ENCODE results near the gene DNAJA3.

The DNAJA3 gene

GRCh38 chr16:4383591-4384444 is 41.9 kb upstream of the DNAJA3 start:
- Mint-ChIP-seq H3K4me1 (peaks cover 27% of the 10 kb centered on the region), H3K27me3 (ENCODE audit: low read depth) (no peaks in the 10 kb centered on the region), H3K9me3 (no peaks in the 10 kb centered on the region), H3K27ac (peak overlapping the region; percentile 28 to 91 (median 76)), H3K4me3 (no peak overlapping the region), H3K36me3 (ENCODE audit: low read depth) (peaks cover 6% of the 10 kb centered on the region)
- TF ChIP-seq CTCF (IDR thresholded peaks at IDR 0.05; ENCODE audit: unreplicated experiment in 3 of 3) = no peak

GRCh38 chr16:4384509-4384942 is 41.1 kb upstream of the DNAJA3 start:
- no peak for TF ChIP-seq CTCF (IDR thresholded peaks at IDR 0.05; ENCODE audit: unreplicated experiment in 3 of 3)
- Mint-ChIP-seq H3K4me1 (peaks cover 29% of the 10 kb centered on the region), H3K9me3 (no peaks in the 10 kb centered on the region), H3K36me3 (ENCODE audit: low read depth) (peaks cover 6% of the 10 kb centered on the region), H3K27ac (peak overlapping the region in 2 of 3 experiments; percentile 60 to 73), H3K27me3 (ENCODE audit: low read depth) (no peaks in the 10 kb centered on the region), H3K4me3 (no peak overlapping the region)

GRCh38 chr16:4385066-4385788 is 40.4 kb upstream of the DNAJA3 start:
- no peak overlapping the region for H3K4me3 Mint-ChIP-seq
- no peaks in the 10 kb centered on the region for H3K9me3 Mint-ChIP-seq
- peaks cover 6% of the 10 kb centered on the region for H3K36me3 Mint-ChIP-seq (ENCODE audit: low read depth)
- H3K4me1 Mint-ChIP-seq = peaks cover 33% of the 10 kb centered on the region
- no peaks in the 10 kb centered on the region for H3K27me3 Mint-ChIP-seq (ENCODE audit: low read depth)
- TF ChIP-seq CTCF (IDR thresholded peaks at IDR 0.05; ENCODE audit: unreplicated experiment in 3 of 3) = no peak
- H3K27ac Mint-ChIP-seq = peak overlapping the region; percentile 60 to 73 (median 67)

- H3K4me1 Mint-ChIP-seq = peaks cover 31% of the 10 kb centered on the region
- H3K4me3 Mint-ChIP-seq = no peak overlapping the region
- H3K27me3 Mint-ChIP-seq (ENCODE audit: low read depth) = no peaks in the 10 kb centered on the region
- no peaks in the 10 kb centered on the region for H3K9me3 Mint-ChIP-seq
- TF ChIP-seq CTCF (IDR thresholded peaks at IDR 0.05; ENCODE audit: unreplicated experiment in 3 of 3) = no peak
- H3K36me3 Mint-ChIP-seq (ENCODE audit: low read depth) = peaks cover 6% of the 10 kb centered on the region
- peak overlapping the region; percentile 60 to 73 (median 67) for H3K27ac Mint-ChIP-seq
Observed at GRCh38 chr16:4385789-4386450, 39.7 kb upstream of the DNAJA3 start.

GRCh38 chr16:4386451-4386805 is 39.2 kb upstream of the DNAJA3 start:
- TF ChIP-seq CTCF (IDR thresholded peaks at IDR 0.05; ENCODE audit: unreplicated experiment in 3 of 3) = no peak
- Mint-ChIP-seq H3K9me3 (no peaks in the 10 kb centered on the region), H3K36me3 (ENCODE audit: low read depth) (peaks cover 6% of the 10 kb centered on the region), H3K4me1 (peaks cover 31% of the 10 kb centered on the region), H3K4me3 (no peak overlapping the region), H3K27ac (peak overlapping the region in 2 of 3 experiments; percentile 68 to 73), H3K27me3 (ENCODE audit: low read depth) (no peaks in the 10 kb centered on the region)

Data from nephron (organoid).